B cell (primary cell): Measurements from ENCODE around the gene PSMB5. TPM values are rescaled to one million over a fixed set of nuclear protein-coding genes. Genes with fewer than 3 reads are reported as not detected.

Source experiments
- ATAC-seq: fragments of 200-7000 bp; cut with Tn5 transposase; one replicate; pipeline ENCODE4 v1.10.0; 2021; ENCODE audit warnings: low read depth, mild to moderate bottlenecking, moderate number of reproducible peaks, moderate library complexity
- CTCF ChIA-PET: fragments of 350-600 bp; sonication (Branson Sonifier 250); formaldehyde crosslinking; loops from one replicate; lab custom pipeline; 2021; ENCODE audit warnings: antibody characterized with exemption, inconsistent platforms; lab: Charles Lee
- POLR2A ChIA-PET: fragments of 350-600 bp; sonication (Branson Sonifier 250); formaldehyde crosslinking; loops from one replicate; lab custom pipeline; 2021; ENCODE audit warnings: antibody characterized with exemption; lab: Charles Lee
- DNase-seq: peaks from one replicate; pipeline ENCODE4 v3.0.0; 2013
- H2AFZ ChIP-seq: 2 replicates; pipeline ENCODE4 v1.6.1; 2012; ENCODE audit warnings: mild to moderate bottlenecking, low read depth, low read length; ENCODE audit not compliant: insufficient read depth, poor library complexity, severe bottlenecking
- H3K27ac ChIP-seq, 2 donors: 1 replicate in 1 of 2; 2 replicates in 1 of 2; pipeline ENCODE4 v1.5.1; 2012 to 2013; ENCODE audit warnings: low read length in 2 of 2, mild to moderate bottlenecking in 2 of 2, moderate library complexity in 1 of 2
- H3K27me3 ChIP-seq, 4 experiments: fragments of 200-600 bp in 1 of 4; sonication (generic) in 1 of 4; replicated peaks in 1 of 4; 1 replicate in 2 of 4; 2 replicates in 2 of 4; pipeline versions ENCODE4 v1.6.1 to v1.7.0; 2013 to 2016; ENCODE audit warnings: low read length in 3 of 4, mild to moderate bottlenecking in 2 of 4, mixed read lengths in 1 of 4, moderate library complexity in 1 of 4; ENCODE audit not compliant: insufficient read depth in 4 of 4, control insufficient read depth in 3 of 4; ENCODE audit errors: control extremely low read depth in 1 of 4
- H3K36me3 ChIP-seq, 2 experiments: replicated peaks in 1 of 2; 1 replicate in 1 of 2; 2 replicates in 1 of 2; pipeline versions ENCODE4 v1.6.1 to v1.7.1; 2013; ENCODE audit warnings: low read length in 1 of 2; ENCODE audit not compliant: insufficient read depth in 2 of 2, control insufficient read depth in 1 of 2; ENCODE audit errors: control extremely low read depth in 1 of 2, extremely low read depth in 1 of 2
- H3K4me1 ChIP-seq, 2 donors: fragments of 200-600 bp in 1 of 2; sonication (generic) in 1 of 2; 1 replicate in 1 of 2; 2 replicates in 1 of 2; pipeline versions ENCODE4 v1.5.1 to v1.6.1; 2013 to 2017; ENCODE audit warnings: low read length in 2 of 2; ENCODE audit not compliant: control insufficient read depth in 2 of 2, insufficient read depth in 2 of 2
- H3K4me2 ChIP-seq: replicated peaks from 2 replicates; pipeline ENCODE3; 2012; ENCODE audit warnings: mild to moderate bottlenecking, low read depth, low read length; ENCODE audit not compliant: poor library complexity, severe bottlenecking
- H3K4me3 ChIP-seq, 5 experiments: fragments of 200-600 bp in 1 of 5; sonication (generic) in 1 of 5; 1 replicate in 3 of 5; 2 replicates in 2 of 5; pipeline versions ENCODE4 v1.5.1 to v1.7.0; 2011 to 2016; ENCODE audit warnings: low read length in 4 of 5, mild to moderate bottlenecking in 4 of 5, low read depth in 2 of 5, control low read depth in 1 of 5, moderate library complexity in 1 of 5; ENCODE audit not compliant: insufficient read depth in 1 of 5; ENCODE audit errors: control extremely low read depth in 1 of 5, extremely low read depth in 1 of 5
- H3K79me2 ChIP-seq: fragments of 200-600 bp; sonication (generic); one replicate; pipeline ENCODE4 v1.6.0; 2016; ENCODE audit warnings: low read length; ENCODE audit not compliant: control insufficient read depth, insufficient read depth
- H3K9ac ChIP-seq: fragments of 200-600 bp; sonication (generic); 2 replicates; pipeline ENCODE4 v1.6.1; 2017; ENCODE audit warnings: mild to moderate bottlenecking, low read length, moderate library complexity
- H3K9me3 ChIP-seq, 3 donors: one replicate each; pipeline versions ENCODE4 v1.6.1 to v1.7.1; 2013; ENCODE audit warnings: low read length in 2 of 3; ENCODE audit not compliant: control insufficient read depth in 2 of 3, insufficient read depth in 1 of 3; ENCODE audit errors: control extremely low read depth in 1 of 3
- H4K20me1 ChIP-seq: 2 replicates; pipeline ENCODE4 v1.6.0; 2012; ENCODE audit warnings: mild to moderate bottlenecking, low read length; ENCODE audit not compliant: insufficient read depth, control insufficient read depth, poor library complexity, severe bottlenecking
- H3K27ac Mint-ChIP-seq: one replicate; pipeline ENCODE4 v1.8.0; 2021; ENCODE audit warnings: mixed read lengths
- H3K27me3 Mint-ChIP-seq: one replicate; pipeline ENCODE4 v1.8.0; 2021; ENCODE audit warnings: mixed read lengths
- H3K4me1 Mint-ChIP-seq: one replicate; pipeline ENCODE4 v1.8.0; 2021; ENCODE audit warnings: mixed read lengths
- H3K4me3 Mint-ChIP-seq: one replicate; pipeline ENCODE4 v1.8.0; 2021; ENCODE audit warnings: mixed read lengths
- H3K9me3 Mint-ChIP-seq: one replicate; pipeline ENCODE4 v1.8.0; 2022; ENCODE audit warnings: mixed read lengths; ENCODE audit not compliant: insufficient read depth
- CTCF ChIP-seq: fragments of 200-600 bp; IDR thresholded peaks from one replicate; pipeline ENCODE4 v1.8.0; 2022; ENCODE audit warnings: antibody characterized with exemption, mild to moderate bottlenecking
- EZH2 ChIP-seq: IDR thresholded peaks from 2 replicates; pipeline ENCODE4 v1.6.1; 2012; ENCODE audit warnings: borderline replicate concordance, low read depth, mild to moderate bottlenecking, moderate library complexity, low read length; ENCODE audit not compliant: insufficient read depth, poor library complexity, severe bottlenecking
- WGBS: methylation state at CpG from one replicate; pipeline ENCODE4 v1.1.5; 2013; ENCODE audit warnings: missing lambda C conversion rate; ENCODE audit not compliant: insufficient coverage; 5-methylcytosine and 5-hydroxymethylcytosine counted together
- intact Hi-C: fragments of 100-400 bp; cut with micrococcal nuclease; formaldehyde crosslinking; loops from one replicate; pipeline ENCODE4 v1.10.0; 2022
- polyA plus RNA-seq: library from polyadenylated mRNA; depleted of rRNA; stranded (reverse); fragments of >200 nt; gene quantifications from 2 replicates; pipeline ENCODE4 v1.2.3, GENCODE V29; 2012
- total RNA-seq, 2 donors: library from RNA; stranded (reverse); fragments of 120-200 nt in 1 of 2; gene quantifications; 1 replicate in 1 of 2; 2 replicates in 1 of 2; pipeline versions ENCODE4 v1.2.3 to v1.2.4, GENCODE V29; 2013 to 2022

PSMB5 gene
- total and polyA plus RNA-seq, 2 donors (not counting 1 experiment from before 2014, with no cell fraction given) = 16.5 to 29.0 TPM

DNA sequence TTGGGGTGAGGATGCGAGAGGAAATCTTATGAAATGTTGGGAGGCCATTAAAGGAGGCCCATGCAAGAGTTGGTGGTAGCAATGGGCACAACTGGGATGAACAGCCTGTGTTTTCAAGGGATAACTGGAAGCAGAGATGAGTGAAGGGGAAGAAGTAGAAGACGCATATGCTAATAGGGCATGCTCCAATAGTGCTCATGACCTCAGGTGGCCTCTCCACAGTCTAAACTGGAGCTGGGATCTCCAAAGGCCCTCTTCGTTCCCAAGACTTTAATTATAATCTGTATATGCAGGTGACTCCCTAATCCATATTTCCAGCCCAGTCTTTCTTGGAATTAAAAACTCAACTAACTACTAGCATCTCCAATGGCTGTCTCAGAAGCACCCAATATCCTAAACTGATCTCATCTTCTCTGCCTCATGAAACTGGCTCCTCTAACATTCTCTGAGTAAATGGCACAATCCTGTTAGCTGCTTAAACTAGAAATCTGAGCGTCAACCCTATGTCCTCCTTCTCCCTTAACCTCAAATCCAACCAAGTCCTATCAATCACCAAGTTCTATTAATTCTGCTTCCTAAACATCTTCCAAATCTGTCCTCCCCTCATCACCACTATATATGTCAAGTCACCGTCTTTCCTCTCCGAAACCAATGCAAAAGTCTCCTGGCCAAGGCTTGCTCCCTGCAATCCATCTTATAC lies 49.6 kb downstream of the PSMB5 start:
- peaks cover 0 to 8% (median 0%) of the 10 kb centered on the region in 3 donors for H3K9me3 ChIP-seq
- no peaks in the 10 kb centered on the region for H4K20me1 ChIP-seq
- WGBS = 100% methylated on average over 5 of the region's 6 CpGs
- H3K4me2 ChIP-seq = no peak overlapping the region
- no peak for DNase-seq
- no peak for ATAC-seq
- H3K9ac ChIP-seq = no peak overlapping the region
- no peak for TF ChIP-seq EZH2
- TF ChIP-seq CTCF = no peak
- no peak overlapping the region for H3K4me3 Mint-ChIP-seq
- H3K9me3 Mint-ChIP-seq = no peaks in the 10 kb centered on the region
- peaks cover 7% of the 10 kb centered on the region for H3K4me1 Mint-ChIP-seq
- H3K4me3 ChIP-seq = no peak overlapping the region
- no peak overlapping the region for H3K27ac Mint-ChIP-seq
- intact Hi-C loops = loop anchor here (5.0 to 10.0 kb wide), 2 partner anchors 113 to 670 kb away; partner anchors contain the start of gene LRP10
- H3K27me3 ChIP-seq = peaks cover 0 to 25% (median 10%) of the 10 kb centered on the region in 4 experiments
- peaks cover 0 to 15% of the 10 kb centered on the region in 2 experiments for H3K36me3 ChIP-seq
- H3K27ac ChIP-seq = no peak overlapping the region
- CTCF ChIA-PET = interaction anchor here (0.6 to 36.3 kb wide), 23 partner anchors 10 to 599 kb away, joined by 3 to 1134 read pairs (median 10); partner anchors contain the start of genes ACIN1, C14orf93, CDH24 and HAUS4
- H3K4me1 ChIP-seq = peaks cover 24 to 31% of the 10 kb centered on the region in 2 donors
- H3K27me3 Mint-ChIP-seq = peaks cover 2% of the 10 kb centered on the region
- no peak overlapping the region for H2AFZ ChIP-seq
- H3K79me2 ChIP-seq = no peaks in the 10 kb centered on the region
- POLR2A ChIA-PET = no interaction called here
